HEK293 (cell line): Measurements from ENCODE around the gene HOMER1.

Experiments used
- CTCF ChIP-seq: fragments of 450-650 bp; formaldehyde crosslinking; IDR thresholded peaks from 2 replicates; pipeline ENCODE4 v1.5.1; 2016; ENCODE audit warnings: missing biosample characterization, missing genetic modification characterization
- SP2 ChIP-seq: fragments of 450-650 bp; formaldehyde crosslinking; IDR thresholded peaks from 2 replicates; pipeline ENCODE4 v1.5.1; 2016; ENCODE audit warnings: missing biosample characterization, missing genetic modification characterization
- ZEB2 ChIP-seq: fragments of 450-650 bp; formaldehyde crosslinking; IDR thresholded peaks from 2 replicates; pipeline ENCODE4 v1.5.1; 2016; ENCODE audit warnings: missing biosample characterization, missing genetic modification characterization
- ZNF23 ChIP-seq: fragments of 450-650 bp; formaldehyde crosslinking; IDR thresholded peaks from 2 replicates; pipeline ENCODE4 v1.5.1; 2016; ENCODE audit warnings: missing biosample characterization, missing genetic modification characterization, borderline replicate concordance
- ZNF292 ChIP-seq: fragments of 450-650 bp; formaldehyde crosslinking; IDR thresholded peaks from 2 replicates; pipeline ENCODE4 v1.5.1; 2016; ENCODE audit warnings: low read depth, missing biosample characterization, missing genetic modification characterization, borderline replicate concordance
- ZNF350 ChIP-seq: fragments of 450-650 bp; formaldehyde crosslinking; IDR thresholded peaks from 2 replicates; pipeline ENCODE4 v1.5.0; 2017; ENCODE audit warnings: missing biosample characterization, mild to moderate bottlenecking, missing genetic modification characterization
- ZNF37A ChIP-seq: fragments of 450-650 bp; IDR thresholded peaks from 2 replicates; pipeline ENCODE4 v1.5.1; 2018; ENCODE audit warnings: missing biosample characterization, missing genetic modification characterization
- ZNF529 ChIP-seq: fragments of 450-650 bp; formaldehyde crosslinking; IDR thresholded peaks from 2 replicates; pipeline ENCODE4 v1.5.1; 2017; ENCODE audit warnings: missing genetic modification characterization, missing biosample characterization; ENCODE audit not compliant: insufficient replicate concordance
- ZNF544 ChIP-seq: fragments of 450-650 bp; formaldehyde crosslinking; IDR thresholded peaks from 2 replicates; pipeline ENCODE4 v1.5.0; 2017; ENCODE audit warnings: missing biosample characterization, missing genetic modification characterization
- ZNF664 ChIP-seq: fragments of 450-650 bp; formaldehyde crosslinking; IDR thresholded peaks from 2 replicates; pipeline ENCODE4 v1.5.1; 2016; ENCODE audit warnings: missing biosample characterization, missing genetic modification characterization
- ZNF785 ChIP-seq: fragments of 450-650 bp; formaldehyde crosslinking; IDR thresholded peaks from 2 replicates; pipeline ENCODE4 v1.5.1; 2016; ENCODE audit warnings: missing biosample characterization, missing genetic modification characterization

GRCh38 chr5:79512049-79512448, 1.9 kb downstream of the HOMER1 start:
- no peak for TF ChIP-seq CTCF (tag by site-specific recombination)
- TF ChIP-seq SP2 (tag by site-specific recombination), result no peak
- no peak for TF ChIP-seq ZNF37A (tag by site-specific recombination)
- no peak for TF ChIP-seq ZNF785 (tag by site-specific recombination)
- no peak for TF ChIP-seq ZEB2 (tag by site-specific recombination)
- TF ChIP-seq ZNF350 (tag by site-specific recombination), result no peak
- TF ChIP-seq ZNF23, result no peak
- peak; percentile 73; the same call in 1 of the 2 replicates for TF ChIP-seq ZNF664 (tag by site-specific recombination)
- TF ChIP-seq ZNF529 (tag by site-specific recombination), result no peak
- no peak for TF ChIP-seq ZNF292 (tag by site-specific recombination)
- TF ChIP-seq ZNF544 (tag by site-specific recombination), result no peak
